ENCODE results near the gene RFK.

- TF ChIP-seq CTCF (conservative IDR thresholded peaks at IDR 0.05 in 1 of 2, IDR thresholded peaks at IDR 0.05 in 1 of 2; ENCODE audit: extremely low read depth in 1 of 2, insufficient read depth in 1 of 2, low read depth in 1 of 2, low read length in 2 of 2): no peak
- TF ChIP-seq EZH2 (IDR thresholded peaks at IDR 0.05; ENCODE audit: borderline replicate concordance, low read length): no peak
These were observed 52.6 kb downstream of the RFK start for GRCh38 chr9:76341616-76342015.

Measured in mammary epithelial cell (primary cell).